Spleen (tissue), 11 donors: ENCODE data around the gene PYCR2. TPM values are rescaled to one million over a fixed set of nuclear protein-coding genes. Genes with fewer than 3 reads are reported as not detected.

ENCODE experiments used
- DNase-seq: peaks from one replicate; pipeline ENCODE4 v3.0.0-alpha.2; 2020
- H3K27ac ChIP-seq, 8 donors: fragments of 200-600 bp; sonication (generic) in 7 of 8; 1 replicate in 4 of 8; 2 replicates in 4 of 8; pipeline versions ENCODE4 v1.5.0 to v1.8.0; 2016 to 2021; ENCODE audit warnings: inconsistent platforms in 4 of 8, mild to moderate bottlenecking in 4 of 8, moderate library complexity in 1 of 8
- H3K27me3 ChIP-seq, 7 donors: fragments of 200-600 bp; sonication (generic) in 6 of 7; replicated peaks in 1 of 7; 1 replicate in 4 of 7; 2 replicates in 3 of 7; pipeline versions ENCODE4 v1.5.0 to v1.8.0; 2016 to 2021; ENCODE audit warnings: inconsistent platforms in 3 of 7, mild to moderate bottlenecking in 1 of 7
- H3K36me3 ChIP-seq, 6 donors: fragments of 200-600 bp; sonication (generic) in 5 of 6; 1 replicate in 4 of 6; 2 replicates in 2 of 6; pipeline versions ENCODE4 v1.5.0 to v1.8.0; 2016 to 2021; ENCODE audit warnings: inconsistent platforms in 2 of 6
- H3K4me1 ChIP-seq, 6 donors: fragments of 200-600 bp; sonication (generic) in 5 of 6; 1 replicate in 3 of 6; 2 replicates in 3 of 6; pipeline versions ENCODE4 v1.5.0 to v1.8.0; 2016 to 2021; ENCODE audit warnings: inconsistent platforms in 3 of 6
- H3K4me3 ChIP-seq, 8 donors: fragments of 200-600 bp; sonication (generic) in 7 of 8; 1 replicate in 4 of 8; 2 replicates in 4 of 8; pipeline versions ENCODE4 v1.5.0 to v1.8.0; 2016 to 2021; ENCODE audit warnings: inconsistent platforms in 4 of 8, mild to moderate bottlenecking in 4 of 8, moderate library complexity in 2 of 8
- H3K9me3 ChIP-seq, 8 donors: fragments of 200-600 bp; sonication (generic) in 7 of 8; 1 replicate in 4 of 8; 2 replicates in 4 of 8; pipeline versions ENCODE4 v1.5.0 to v1.8.0; 2016 to 2021; ENCODE audit warnings: inconsistent platforms in 4 of 8
- CTCF ChIP-seq, 11 experiments: fragments of 200-600 bp in 7 of 11; fragments of 450-650 bp in 4 of 11; sonication (generic) in 4 of 11; IDR thresholded peaks in 8 of 11; conservative IDR thresholded peaks in 3 of 11; 1 replicate in 7 of 11; 2 replicates in 4 of 11; pipeline versions ENCODE4 v1.4.0 to v1.8.0; 2016 to 2021; ENCODE audit warnings: antibody characterized with exemption in 11 of 11, inconsistent platforms in 4 of 11, mild to moderate bottlenecking in 1 of 11
- POLR2A ChIP-seq, 3 donors: fragments of 450-650 bp; IDR thresholded peaks; one replicate each; pipeline ENCODE4 v1.5.1; 2017; ENCODE audit warnings: antibody characterized with exemption in 3 of 3, mild to moderate bottlenecking in 1 of 3
- POLR2AphosphoS5 ChIP-seq, 3 donors: sonication (generic); formaldehyde crosslinking; IDR thresholded peaks; one replicate each; pipeline ENCODE4 v1.5.1; 2017; ENCODE audit warnings: antibody characterized with exemption in 3 of 3
- WGBS, 5 donors: extraction: QIAGEN DNeasy Blood & Tissue Kit in 3 of 5; methylation state at CpG; one replicate each; pipeline versions ENCODE4 v1.1.5 to v1.1.7; 2013 to 2018; 5-methylcytosine and 5-hydroxymethylcytosine counted together
- intact Hi-C: fragments of 100-400 bp; cut with DNase I; formaldehyde crosslinking; loops from one replicate; pipeline ENCODE4 v1.15.0; 2023; ENCODE audit warnings: low total_unique reads
- polyA plus RNA-seq, 3 donors: library from polyadenylated mRNA; stranded (reverse); fragments of 200-250 nt; gene quantifications; one replicate each; pipeline ENCODE4 v1.2.1, GENCODE V29; 2013
- total RNA-seq, 7 donors: library from RNA; depleted of rRNA in 3 of 7; stranded (reverse); fragments of >200 nt in 3 of 7; fragmentation: NEBNext Ultra II Directional in 4 of 7; extraction: Animal tissue kit (Norgen Biotek cat#: 25700) in 4 of 7; gene quantifications; one replicate each; pipeline versions ENCODE4 v1.1.0 to v1.2.1, GENCODE V29; 2016 to 2021
- donor health status: healthy with polysubstance abuse.
- donor health status: DM: no; HTN: no; CAD: no; lungs with moderate emphysema.
- donor health status: DM: no; HTN: no; CAD: no.
- donor health status: Bipolar disorder and iron deficiency.
- donor health status: healthy.
- donor health status: DM: no; HTN: no; CAD: no.
- donor health status: DM: yes; HTN: yes; CAD: no.

Gene PYCR2
- total and polyA plus RNA-seq, 10 donors, result 50.0 to 80.4 (median 68.2) TPM

DNA sequence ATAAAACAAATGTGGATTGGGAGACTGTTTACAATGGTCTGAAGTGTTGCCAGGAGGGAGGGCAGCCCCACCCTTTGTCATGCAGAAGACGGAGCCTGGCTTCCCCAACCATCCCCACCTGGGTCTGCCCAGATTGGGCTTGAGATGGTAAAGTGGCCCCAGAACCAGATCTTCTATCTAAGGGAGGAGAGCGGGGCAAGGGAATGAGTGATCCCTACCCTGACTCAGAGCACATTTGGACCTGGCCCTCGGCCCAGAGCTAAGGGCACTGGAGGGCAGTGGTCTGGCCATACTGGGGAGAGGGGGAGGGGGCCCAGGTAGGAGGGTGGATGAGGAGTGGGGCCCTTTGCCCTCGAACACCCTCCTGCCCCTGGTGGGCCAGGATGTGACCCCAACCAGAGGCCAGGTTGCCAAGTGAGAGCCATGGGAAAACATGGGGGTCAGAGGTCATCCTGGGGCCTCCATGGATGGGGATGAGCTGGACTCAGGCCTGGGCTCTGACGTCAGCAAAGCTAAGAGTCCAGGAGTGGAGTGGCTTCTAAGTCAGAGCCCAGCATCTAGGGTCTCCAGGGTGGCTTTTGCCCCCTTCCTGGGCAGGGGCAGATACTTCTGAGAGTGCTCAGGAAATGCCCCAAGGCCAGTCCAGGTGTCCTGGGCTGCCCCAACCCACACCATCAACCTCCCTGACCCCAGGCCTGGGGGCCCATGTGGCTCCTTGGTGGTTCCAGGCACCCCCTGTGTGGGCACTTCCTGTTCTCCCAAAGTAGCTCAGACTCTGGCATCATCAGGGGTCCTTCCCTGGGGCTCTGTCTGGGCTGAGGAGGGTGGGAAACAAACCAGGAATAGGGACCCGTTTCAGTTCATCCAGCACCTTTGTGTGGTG, 33.5 kb downstream of the PYCR2 start:
- no peaks in the 10 kb centered on the region for H3K9me3 ChIP-seq
- H3K4me1 ChIP-seq, result peaks cover 0 to 5% (median 0%) of the 10 kb centered on the region in 6 donors
- no peak for TF ChIP-seq POLR2A (IDR thresholded peaks at IDR 0.05)
- TF ChIP-seq CTCF (IDR thresholded peaks at IDR 0.05 in 8 of 11, conservative IDR thresholded peaks at IDR 0.05 in 3 of 11), result no peak
- TF ChIP-seq POLR2AphosphoS5 (IDR thresholded peaks at IDR 0.05), result no peak
- no peaks in the 10 kb centered on the region for H3K36me3 ChIP-seq
- H3K27me3 ChIP-seq, result peaks cover 0 to 6% (median 0%) of the 10 kb centered on the region in 7 donors
- 79 to 86% (median 82%) methylated on average over 6 of the region's 6 CpGs for WGBS, 5 donors
- no peak for DNase-seq
- intact Hi-C loops, result no loop called here
- no peak overlapping the region for H3K4me3 ChIP-seq
- H3K27ac ChIP-seq, result no peak overlapping the region

GRCh38 chr1:225889743-225890142, 34.3 kb downstream of the PYCR2 start:
- Histone ChIP-seq H3K27ac (no peak overlapping the region), H3K4me1 (peaks cover 0 to 14% (median 0%) of the 10 kb centered on the region in 6 donors), H3K4me3 (no peak overlapping the region), H3K9me3 (no peaks in the 10 kb centered on the region), H3K27me3 (peaks cover 0 to 6% (median 0%) of the 10 kb centered on the region in 7 donors), H3K36me3 (no peaks in the 10 kb centered on the region)
- 93 to 96% (median 95%) methylated on average over 5 of the region's 5 CpGs for WGBS, 5 donors
- intact Hi-C loops, result no loop called here
- TF ChIP-seq POLR2AphosphoS5 (IDR thresholded peaks at IDR 0.05) (no peak), CTCF (IDR thresholded peaks at IDR 0.05 in 8 of 11, conservative IDR thresholded peaks at IDR 0.05 in 3 of 11) (no peak), POLR2A (IDR thresholded peaks at IDR 0.05) (no peak)
- no peak for DNase-seq

DNA sequence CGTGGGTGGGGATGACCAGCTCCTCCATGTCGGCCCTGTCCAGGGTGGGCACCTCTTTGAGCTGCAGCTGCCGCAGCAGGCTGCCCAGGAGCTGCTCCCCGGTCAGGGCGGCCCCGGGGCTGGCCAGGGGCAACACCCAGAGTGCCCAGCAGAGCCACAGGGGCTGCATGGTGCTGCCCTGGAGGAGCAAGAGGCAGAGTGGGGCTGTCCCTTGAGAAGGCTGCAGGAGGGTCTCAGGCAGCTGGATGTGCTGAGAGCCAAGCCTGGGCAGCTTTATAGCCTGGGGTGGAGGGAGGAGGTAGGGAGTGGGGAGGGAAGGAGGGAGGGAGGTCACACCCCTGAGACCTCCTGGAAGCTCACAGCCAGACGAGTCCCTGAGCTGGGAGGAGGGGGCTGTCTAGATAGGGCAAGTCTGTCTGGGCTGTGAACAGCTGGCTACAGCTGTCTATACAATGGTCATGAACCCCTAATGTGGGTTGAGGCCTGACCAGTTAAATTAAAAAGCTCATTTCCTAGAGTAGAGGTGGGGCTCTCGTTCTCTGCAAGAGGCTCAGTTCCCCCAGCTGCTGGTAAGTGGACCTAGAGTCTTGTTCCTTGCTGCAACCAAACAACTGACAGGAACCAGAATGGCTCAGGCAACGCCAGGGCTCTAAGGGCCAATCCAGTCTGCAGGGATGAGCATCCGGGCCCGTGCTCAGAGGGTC, 35.0 kb downstream of the PYCR2 start, which contains the start of gene LEFTY1:
Gene LEFTY1 (minus strand): TSS at position 249 of the 704 bp plus-strand sequence. CDS start 80 bp downstream, at position 169.
- peaks cover 0 to 6% (median 0%) of the 10 kb centered on the region in 7 donors for H3K27me3 ChIP-seq
- TF ChIP-seq POLR2AphosphoS5 (IDR thresholded peaks at IDR 0.05) (no peak), CTCF (IDR thresholded peaks at IDR 0.05 in 8 of 11, conservative IDR thresholded peaks at IDR 0.05 in 3 of 11) (no peak), POLR2A (IDR thresholded peaks at IDR 0.05) (no peak)
- no peak within 1 kb of the TSS for H3K4me3 ChIP-seq
- WGBS, 5 donors, result 71 to 85% (median 74%) methylated on average over 1 to 11 of the region's 11 CpGs
- H3K4me1 ChIP-seq, result peaks cover 0 to 21% (median 0%) of the 10 kb centered on the region in 6 donors
- H3K9me3 ChIP-seq, result no peaks in the 10 kb centered on the region
- intact Hi-C loops, result no loop called here
- no peaks in the 10 kb centered on the region for H3K36me3 ChIP-seq
- DNase-seq, result no peak
- H3K27ac ChIP-seq, result no peak within 1 kb of the TSS
